GM23338 (cell line): ENCODE measurements around the gene TMEM59L.

Source experiments
- CTCF ChIP-seq, 2 experiments: fragments of 200-600 bp in 1 of 2; sonication (generic) in 1 of 2; conservative IDR thresholded peaks; 2 replicates each; pipeline versions ENCODE4 v1.5.1 to v1.6.1; 2016 to 2017; ENCODE audit warnings: antibody characterized with exemption in 2 of 2, low read depth in 2 of 2, mild to moderate bottlenecking in 2 of 2, moderate library complexity in 1 of 2
- EZH2 ChIP-seq: fragments of 200-600 bp; sonication (generic); IDR thresholded peaks from one replicate; pipeline ENCODE4 v1.8.0; 2017; ENCODE audit warnings: antibody characterized with exemption, mild to moderate bottlenecking, low read depth; ENCODE audit not compliant: unreplicated experiment
- POLR2AphosphoS5 ChIP-seq: IDR thresholded peaks from 2 replicates; pipeline ENCODE4 v1.6.1; 2016; ENCODE audit warnings: antibody characterized with exemption, low read depth
- REST ChIP-seq: IDR thresholded peaks from one replicate; pipeline ENCODE4 v1.6.1; 2018; ENCODE audit warnings: antibody characterized with exemption; ENCODE audit not compliant: unreplicated experiment

GRCh38 chr19:18597809-18598660 is 14.6 kb upstream of the TMEM59L start:
- TF ChIP-seq POLR2AphosphoS5 (no peak), CTCF (conservative IDR thresholded peaks at IDR 0.05; ENCODE audit: low read depth in 2 of 2) (no peak), EZH2 (no peak), REST (no peak)
